Stimulated activated CD8-positive, alpha-beta memory T cell treated with anti-CD3 and anti-CD28 coated beads, Interleukin-4, amount 100 ng/mL, for 1 hour (primary cell): Measurements from ENCODE around the gene DOCK1.

Experiments
- DNase-seq, 2 donors: peaks; one replicate each; pipeline ENCODE4 v3.0.0-alpha.2; 2020; ENCODE audit warnings: low read depth in 2 of 2, low spot score in 1 of 2

Gene DOCK1

GRCh38 chr10:127071126-127071525 lies 165.9 kb downstream of the DOCK1 start:
- DNase-seq, result no peak

- no peak for DNase-seq
These were observed 168.4 kb downstream of the DOCK1 start for GRCh38 chr10:127073666-127074065.

GRCh38 chr10:127079392-127079791 lies 174.2 kb downstream of the DOCK1 start:
- DNase-seq, result no peak

GRCh38 chr10:127080317-127080716 lies 175.1 kb downstream of the DOCK1 start:
- DNase-seq, result no peak

- no peak for DNase-seq
These were observed 176.7 kb downstream of the DOCK1 start for GRCh38 chr10:127081851-127082345.

- DNase-seq, result no peak
These were observed 177.4 kb downstream of the DOCK1 start for GRCh38 chr10:127082651-127083050.

- DNase-seq, result no peak
These were observed 180.7 kb downstream of the DOCK1 start for GRCh38 chr10:127085957-127086356.

GRCh38 chr10:127088908-127089307 lies 183.7 kb downstream of the DOCK1 start:
- no peak for DNase-seq

GRCh38 chr10:127089446-127089845 lies 184.2 kb downstream of the DOCK1 start:
- DNase-seq, result no peak

- no peak for DNase-seq
These were observed 184.9 kb downstream of the DOCK1 start for GRCh38 chr10:127090138-127090537.

- no peak for DNase-seq
These were observed 186.1 kb downstream of the DOCK1 start for GRCh38 chr10:127091354-127091753.

GRCh38 chr10:127092916-127093315 lies 187.7 kb downstream of the DOCK1 start:
- no peak for DNase-seq

GRCh38 chr10:127094984-127095383 lies 189.8 kb downstream of the DOCK1 start:
- DNase-seq, result no peak

GRCh38 chr10:127100983-127101615 lies 195.9 kb downstream of the DOCK1 start:
- DNase-seq, result no peak

GRCh38 chr10:127102176-127102575 lies 196.9 kb downstream of the DOCK1 start:
- no peak for DNase-seq

- no peak for DNase-seq
These were observed 209.9 kb downstream of the DOCK1 start for GRCh38 chr10:127115100-127115499.

GRCh38 chr10:127117125-127117524 lies 211.9 kb downstream of the DOCK1 start:
- DNase-seq, result no peak

GRCh38 chr10:127118034-127118433 lies 212.8 kb downstream of the DOCK1 start:
- no peak for DNase-seq

- no peak for DNase-seq
These were observed 214.7 kb downstream of the DOCK1 start for GRCh38 chr10:127119936-127120335.

GRCh38 chr10:127122831-127123230 lies 217.6 kb downstream of the DOCK1 start:
- DNase-seq, result no peak

- DNase-seq, result no peak
These were observed 218.4 kb downstream of the DOCK1 start for GRCh38 chr10:127123626-127124025.

- no peak for DNase-seq
These were observed 220.1 kb downstream of the DOCK1 start for GRCh38 chr10:127125331-127125730.

GRCh38 chr10:127127822-127128221 lies 222.6 kb downstream of the DOCK1 start:
- DNase-seq, result no peak
